Activated CD4-positive, alpha-beta T cell treated with anti-CD3 and anti-CD28 coated beads, Interleukin-2, amount 10 ng/mL, durations not matched to agents 7 days and 5 days (primary cell): ENCODE data around the gene ERC1. TPM values are rescaled to one million over a fixed set of nuclear protein-coding genes. Genes with fewer than 3 reads are reported as not detected.
"Not testable (repeated sequence)": the region's sequence is repeated elsewhere in the genome, so short reads cannot be mapped to it uniquely, and the experiment has no call there.

Source experiments
- CTCF ChIA-PET: fragments of 350-600 bp; sonication (Branson Sonifier 250); formaldehyde crosslinking; loops from one replicate; lab custom pipeline; 2021; ENCODE audit warnings: antibody characterized with exemption; lab: Charles Lee
- POLR2A ChIA-PET: fragments of 350-600 bp; sonication (Branson Sonifier 250); formaldehyde crosslinking; loops from one replicate; lab custom pipeline; 2021; ENCODE audit warnings: antibody characterized with exemption; lab: Charles Lee
- DNase-seq: peaks from one replicate; pipeline ENCODE4 v3.0.0-alpha.2; 2020
- H3K27ac Mint-ChIP-seq: one replicate; pipeline ENCODE4 v1.8.0; 2021; ENCODE audit warnings: mild to moderate bottlenecking, moderate library complexity, mixed read lengths
- H3K27me3 Mint-ChIP-seq: one replicate; pipeline ENCODE4 v1.8.0; 2021; ENCODE audit warnings: mixed read lengths
- H3K36me3 Mint-ChIP-seq: one replicate; pipeline ENCODE4 v1.8.0; 2021; ENCODE audit warnings: low read depth, mixed read lengths
- H3K4me1 Mint-ChIP-seq: one replicate; pipeline ENCODE4 v1.8.0; 2021; ENCODE audit warnings: mixed read lengths
- H3K4me3 Mint-ChIP-seq: one replicate; pipeline ENCODE4 v1.8.0; 2021; ENCODE audit warnings: mild to moderate bottlenecking, moderate library complexity, mixed read lengths
- H3K9me3 Mint-ChIP-seq: one replicate; pipeline ENCODE4 v1.8.0; 2021; ENCODE audit warnings: mixed read lengths
- total RNA-seq, 2 experiments: library from RNA; stranded (reverse); gene quantifications; one replicate each; pipeline ENCODE4 v1.2.3, GENCODE V29; 2021

ERC1 gene
- total RNA-seq, 2 experiments from 2014 or later, result 38.7 to 43.4 TPM

DNA sequence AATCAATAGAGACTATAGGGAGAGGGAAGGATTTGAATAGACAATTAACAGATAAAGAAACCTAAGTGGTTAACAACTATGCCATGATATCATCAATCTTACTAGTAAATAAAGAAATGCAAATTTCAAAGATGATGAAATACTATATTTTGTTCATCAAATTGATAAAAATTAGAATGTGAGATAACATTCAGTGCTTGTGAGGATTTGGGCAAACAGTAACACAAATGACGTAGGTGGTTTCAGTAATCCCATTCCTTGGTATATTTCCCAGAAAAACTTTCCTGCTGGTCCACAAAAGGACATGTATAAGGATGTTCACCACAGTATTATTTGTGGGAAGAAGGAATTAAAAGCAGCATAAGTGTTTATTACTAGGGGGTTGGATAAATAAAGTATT lies 136.0 kb downstream of the ERC1 start:
- Mint-ChIP-seq H3K4me1 (peaks cover 27% of the 10 kb centered on the region), H3K27me3 (no peaks in the 10 kb centered on the region), H3K36me3 (peaks cover 4% of the 10 kb centered on the region), H3K9me3 (no peaks in the 10 kb centered on the region), H3K4me3 (no peak overlapping the region), H3K27ac (no peak overlapping the region)
- POLR2A ChIA-PET, result no interaction called here
- CTCF ChIA-PET, result interaction anchor here (1.7 kb wide), 1 partner anchor 9 kb away, joined by 6 read pairs; no protein-coding TSS in a partner anchor
- no peak for DNase-seq

- Mint-ChIP-seq H3K9me3 (no peaks in the 10 kb centered on the region), H3K27ac (no peak overlapping the region), H3K4me3 (no peak overlapping the region), H3K27me3 (no peaks in the 10 kb centered on the region), H3K4me1 (peaks cover 19% of the 10 kb centered on the region), H3K36me3 (peaks cover 2% of the 10 kb centered on the region)
- POLR2A ChIA-PET, result no interaction called here
- CTCF ChIA-PET, result interaction anchor here (3.0 kb wide), 1 partner anchor 13 kb away, joined by 14 read pairs; no protein-coding TSS in a partner anchor
- no peak for DNase-seq
Observed at GRCh38 chr12:1130164-1130563, 139.1 kb downstream of the ERC1 start.

DNA sequence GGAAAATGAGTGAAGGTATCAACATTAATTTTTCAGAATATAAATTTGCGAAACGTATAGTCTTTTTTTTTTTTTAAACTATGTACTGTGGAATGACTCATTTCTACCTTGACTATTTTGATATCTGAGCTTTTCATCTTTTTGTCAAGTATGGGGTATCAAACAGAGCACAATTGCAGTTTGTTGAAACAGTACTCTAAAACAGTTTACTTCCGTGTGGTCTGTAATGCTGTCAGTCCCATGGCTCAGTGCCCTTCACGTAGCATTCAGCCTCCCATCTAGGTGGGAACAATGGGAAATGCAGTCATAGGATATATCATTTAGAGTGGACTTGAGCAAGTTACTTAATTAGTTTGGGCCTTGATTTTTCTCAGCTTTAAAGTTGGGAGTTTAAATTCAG lies 139.5 kb downstream of the ERC1 start:
- DNase-seq, result no peak
- H3K9me3 Mint-ChIP-seq, result no peaks in the 10 kb centered on the region
- H3K27ac Mint-ChIP-seq, result no peak overlapping the region
- H3K4me3 Mint-ChIP-seq, result no peak overlapping the region
- H3K4me1 Mint-ChIP-seq, result peaks cover 15% of the 10 kb centered on the region
- no peaks in the 10 kb centered on the region for H3K27me3 Mint-ChIP-seq
- ChIA-PET CTCF (interaction anchor here (0.6 to 3.0 kb wide), 2 partner anchors 13 to 211 kb away, joined by 3 to 14 read pairs; no protein-coding TSS in a partner anchor), POLR2A (no interaction called here)
- peaks cover 2% of the 10 kb centered on the region for H3K36me3 Mint-ChIP-seq

GRCh38 chr12:1131811-1132224 lies 140.8 kb downstream of the ERC1 start:
- DNase-seq, result no peak
- no peak overlapping the region for H3K4me3 Mint-ChIP-seq
- no peaks in the 10 kb centered on the region for H3K36me3 Mint-ChIP-seq
- no peaks in the 10 kb centered on the region for H3K9me3 Mint-ChIP-seq
- CTCF ChIA-PET, result no interaction called here
- H3K27ac Mint-ChIP-seq, result no peak overlapping the region
- peaks cover 7% of the 10 kb centered on the region for H3K4me1 Mint-ChIP-seq
- POLR2A ChIA-PET, result interaction anchor here (0.6 kb wide), 1 partner anchor 9 kb away, joined by 3 read pairs; no protein-coding TSS in a partner anchor
- H3K27me3 Mint-ChIP-seq, result no peaks in the 10 kb centered on the region

GRCh38 chr12:1132311-1132710 lies 141.3 kb downstream of the ERC1 start:
- POLR2A ChIA-PET, result no interaction called here

GRCh38 chr12:1138691-1139090 lies 147.7 kb downstream of the ERC1 start:
- H3K4me1 Mint-ChIP-seq, result no peaks in the 10 kb centered on the region
- no peak for DNase-seq
- ChIA-PET CTCF (interaction anchor here (1.1 kb wide), 1 partner anchor 450 kb away, joined by 3 read pairs; no protein-coding TSS in a partner anchor), POLR2A (no interaction called here)
- no peaks in the 10 kb centered on the region for H3K9me3 Mint-ChIP-seq
- no peaks in the 10 kb centered on the region for H3K36me3 Mint-ChIP-seq
- no peak overlapping the region for H3K4me3 Mint-ChIP-seq
- no peaks in the 10 kb centered on the region for H3K27me3 Mint-ChIP-seq
- no peak overlapping the region for H3K27ac Mint-ChIP-seq

More at GRCh38 chr12:1132311-1132710, 141.3 kb downstream of the ERC1 start:
- H3K4me1 Mint-ChIP-seq, result peaks cover 7% of the 10 kb centered on the region
- H3K27me3 Mint-ChIP-seq, result no peaks in the 10 kb centered on the region
- CTCF ChIA-PET, result no interaction called here
- no peak for DNase-seq
- H3K36me3 Mint-ChIP-seq, result no peaks in the 10 kb centered on the region
- H3K27ac Mint-ChIP-seq, result no peak overlapping the region
- no peak overlapping the region for H3K4me3 Mint-ChIP-seq
- H3K9me3 Mint-ChIP-seq, result no peaks in the 10 kb centered on the region

DNA sequence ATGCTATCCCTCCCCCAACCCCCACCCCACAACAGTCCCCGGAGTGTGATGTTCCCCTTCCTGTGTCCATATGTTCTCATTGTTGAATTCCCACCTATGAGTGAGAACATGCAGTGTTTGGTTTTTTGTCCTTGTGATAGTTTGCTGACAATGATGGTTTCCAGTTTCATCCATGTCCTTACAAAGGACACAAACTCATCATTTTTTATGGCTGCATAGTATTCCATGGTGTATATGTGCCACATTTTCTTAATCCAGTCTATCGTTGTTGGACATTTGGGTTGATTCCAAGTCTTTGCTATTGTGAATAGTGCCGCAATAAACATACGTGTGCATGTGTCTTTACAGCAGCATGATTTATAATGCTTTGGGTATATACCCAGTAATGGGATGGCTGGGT lies 155.7 kb downstream of the ERC1 start:
- DNase-seq, CTCF ChIA-PET, POLR2A ChIA-PET, H3K27ac Mint-ChIP-seq, H3K27me3 Mint-ChIP-seq, H3K4me3 Mint-ChIP-seq, H3K9me3 Mint-ChIP-seq, H3K4me1 Mint-ChIP-seq: not testable (repeated sequence)
- H3K36me3 Mint-ChIP-seq, result peaks cover 10% of the 10 kb centered on the region

DNA sequence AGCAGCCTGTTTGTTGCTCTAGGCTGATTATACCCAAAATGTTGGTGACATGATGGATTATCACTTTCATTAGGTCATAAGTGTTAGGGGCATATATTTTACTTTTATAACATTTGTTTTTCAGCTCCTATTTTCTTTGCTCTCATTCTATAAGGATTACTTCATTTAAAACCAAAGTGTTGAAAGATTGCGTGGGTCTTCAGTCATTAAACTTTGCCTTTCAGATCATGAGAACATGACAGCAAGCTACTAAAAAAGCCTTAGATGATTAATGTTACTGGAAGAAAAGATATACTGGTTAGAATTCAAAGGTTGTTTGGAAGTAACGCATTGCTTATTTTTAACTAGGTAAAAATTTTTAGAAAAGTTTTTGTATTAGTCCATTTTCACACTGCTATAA lies 156.8 kb downstream of the ERC1 start:
- Mint-ChIP-seq H3K4me1 (peaks cover 2% of the 10 kb centered on the region), H3K9me3 (peaks cover 3% of the 10 kb centered on the region), H3K27me3 (no peaks in the 10 kb centered on the region), H3K36me3 (peaks cover 12% of the 10 kb centered on the region), H3K27ac (no peak overlapping the region), H3K4me3 (no peak overlapping the region)
- ChIA-PET POLR2A (no interaction called here), CTCF (no interaction called here)
- DNase-seq, result no peak

GRCh38 chr12:1157046-1157445 lies 166.0 kb downstream of the ERC1 start:
- H3K27me3 Mint-ChIP-seq, result no peaks in the 10 kb centered on the region
- POLR2A ChIA-PET, result no interaction called here
- H3K4me3 Mint-ChIP-seq, result no peak overlapping the region
- no peak for DNase-seq
- H3K4me1 Mint-ChIP-seq, result no peaks in the 10 kb centered on the region
- no peak overlapping the region for H3K27ac Mint-ChIP-seq
- CTCF ChIA-PET, result no interaction called here
- peaks cover 4% of the 10 kb centered on the region for H3K36me3 Mint-ChIP-seq
- H3K9me3 Mint-ChIP-seq, result peaks cover 2% of the 10 kb centered on the region

DNA sequence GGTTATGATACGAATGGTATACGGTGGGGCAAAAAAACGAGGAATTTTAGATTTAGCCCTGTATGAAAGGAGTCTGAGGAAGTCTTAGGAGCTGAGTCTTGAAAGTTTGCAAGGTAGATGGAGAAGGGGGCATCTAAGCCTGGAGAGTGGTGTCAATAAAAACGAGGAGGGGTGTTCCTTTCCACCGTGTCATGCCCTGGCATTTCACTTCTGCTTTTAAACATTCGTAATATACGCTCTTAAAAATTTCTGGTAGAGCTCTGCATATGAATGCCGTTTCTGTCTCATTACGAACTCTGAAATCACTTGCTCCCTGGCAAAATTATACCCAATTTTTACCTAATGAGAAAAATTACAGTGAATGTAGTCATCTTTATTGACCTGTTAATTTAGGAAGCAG lies 170.2 kb downstream of the ERC1 start:
- DNase-seq, result no peak
- H3K4me1 Mint-ChIP-seq, result no peaks in the 10 kb centered on the region
- H3K9me3 Mint-ChIP-seq, result peaks cover 2% of the 10 kb centered on the region
- H3K27ac Mint-ChIP-seq, result no peak overlapping the region
- peaks cover 3% of the 10 kb centered on the region for H3K36me3 Mint-ChIP-seq
- POLR2A ChIA-PET, result no interaction called here
- no peaks in the 10 kb centered on the region for H3K27me3 Mint-ChIP-seq
- H3K4me3 Mint-ChIP-seq, result no peak overlapping the region
- CTCF ChIA-PET, result interaction anchor here (1.8 kb wide), 1 partner anchor 11 kb away, joined by 6 read pairs; no protein-coding TSS in a partner anchor

- H3K27ac Mint-ChIP-seq, result no peak overlapping the region
- H3K36me3 Mint-ChIP-seq, result peaks cover 4% of the 10 kb centered on the region
- no peak overlapping the region for H3K4me3 Mint-ChIP-seq
- no peaks in the 10 kb centered on the region for H3K27me3 Mint-ChIP-seq
- DNase-seq, result no peak
- H3K4me1 Mint-ChIP-seq, result no peaks in the 10 kb centered on the region
- peaks cover 2% of the 10 kb centered on the region for H3K9me3 Mint-ChIP-seq
- ChIA-PET POLR2A (no interaction called here), CTCF (no interaction called here)
Observed at GRCh38 chr12:1162081-1162760, 171.2 kb downstream of the ERC1 start.

GRCh38 chr12:1167784-1168183 lies 176.8 kb downstream of the ERC1 start:
- Mint-ChIP-seq H3K4me1 (no peaks in the 10 kb centered on the region), H3K4me3 (no peak overlapping the region), H3K27ac (no peak overlapping the region), H3K36me3 (peaks cover 2% of the 10 kb centered on the region), H3K9me3 (no peaks in the 10 kb centered on the region), H3K27me3 (no peaks in the 10 kb centered on the region)
- CTCF ChIA-PET, result no interaction called here
- no peak for DNase-seq
- POLR2A ChIA-PET, result no interaction called here

DNA sequence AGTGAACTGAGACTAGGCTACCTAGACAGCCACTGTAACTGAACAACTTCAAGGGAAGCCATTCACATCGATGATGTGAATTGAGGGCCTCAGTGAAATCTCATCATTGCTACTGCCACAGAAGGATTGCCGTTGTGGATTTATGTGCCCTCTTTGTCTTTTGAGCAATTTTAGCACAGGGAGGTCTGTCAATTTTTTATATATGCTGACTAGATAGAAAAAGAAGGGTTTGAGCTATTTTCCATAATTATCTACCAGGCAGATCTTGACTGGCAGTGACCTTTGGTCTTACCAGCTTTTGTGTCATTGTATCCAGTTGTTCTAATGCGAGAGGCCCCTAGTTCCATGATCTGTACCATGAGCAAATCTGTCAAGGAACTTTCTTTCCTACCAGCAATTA lies 179.4 kb downstream of the ERC1 start:
- ChIA-PET POLR2A (no interaction called here), CTCF (no interaction called here)
- Mint-ChIP-seq H3K27ac (no peak overlapping the region), H3K36me3 (peaks cover 2% of the 10 kb centered on the region), H3K4me3 (no peak overlapping the region), H3K27me3 (no peaks in the 10 kb centered on the region), H3K9me3 (no peaks in the 10 kb centered on the region), H3K4me1 (no peaks in the 10 kb centered on the region)
- DNase-seq, result no peak
